ENCODE data around the gene CDCP1.

CDCP1 gene

GRCh38 chr3:45154641-45155147 is 8.5 kb upstream of the CDCP1 start:
- no peaks in the 10 kb centered on the region for H3K79me2 ChIP-seq (ENCODE audit: low read length)
- no peak overlapping the region for H2AFZ ChIP-seq (ENCODE audit: low read length)
- DNase-seq, result no peak
- no peaks in the 10 kb centered on the region for H4K20me1 ChIP-seq (ENCODE audit: insufficient read depth, low read length)
- H3K9ac ChIP-seq (ENCODE audit: low read length), result no peak overlapping the region
- no peaks in the 10 kb centered on the region for H3K9me2 ChIP-seq (replicated peaks; ENCODE audit: insufficient read depth, low read length)
- H3F3A ChIP-seq (ENCODE audit: insufficient read depth, low read length), result no peaks in the 10 kb centered on the region
- no peaks in the 10 kb centered on the region for H3K36me3 ChIP-seq (replicated peaks; ENCODE audit: insufficient read depth, low read length)
- no peak overlapping the region for H3K4me3 ChIP-seq (ENCODE audit: low read length)
- H3K27ac ChIP-seq (ENCODE audit: low read length), result no peak overlapping the region
- no peaks in the 10 kb centered on the region for H3K4me1 ChIP-seq (ENCODE audit: low read length)
- H3K27me3 ChIP-seq (replicated peaks; ENCODE audit: insufficient read depth, low read length), result no peaks in the 10 kb centered on the region
- H3K9me3 ChIP-seq (replicated peaks; ENCODE audit: insufficient read depth, low read length), result no peaks in the 10 kb centered on the region
- TF ChIP-seq EZH2phosphoT487 (IDR thresholded peaks at IDR 0.05; ENCODE audit: low read length), result no peak
- TF ChIP-seq, protein P1, sequence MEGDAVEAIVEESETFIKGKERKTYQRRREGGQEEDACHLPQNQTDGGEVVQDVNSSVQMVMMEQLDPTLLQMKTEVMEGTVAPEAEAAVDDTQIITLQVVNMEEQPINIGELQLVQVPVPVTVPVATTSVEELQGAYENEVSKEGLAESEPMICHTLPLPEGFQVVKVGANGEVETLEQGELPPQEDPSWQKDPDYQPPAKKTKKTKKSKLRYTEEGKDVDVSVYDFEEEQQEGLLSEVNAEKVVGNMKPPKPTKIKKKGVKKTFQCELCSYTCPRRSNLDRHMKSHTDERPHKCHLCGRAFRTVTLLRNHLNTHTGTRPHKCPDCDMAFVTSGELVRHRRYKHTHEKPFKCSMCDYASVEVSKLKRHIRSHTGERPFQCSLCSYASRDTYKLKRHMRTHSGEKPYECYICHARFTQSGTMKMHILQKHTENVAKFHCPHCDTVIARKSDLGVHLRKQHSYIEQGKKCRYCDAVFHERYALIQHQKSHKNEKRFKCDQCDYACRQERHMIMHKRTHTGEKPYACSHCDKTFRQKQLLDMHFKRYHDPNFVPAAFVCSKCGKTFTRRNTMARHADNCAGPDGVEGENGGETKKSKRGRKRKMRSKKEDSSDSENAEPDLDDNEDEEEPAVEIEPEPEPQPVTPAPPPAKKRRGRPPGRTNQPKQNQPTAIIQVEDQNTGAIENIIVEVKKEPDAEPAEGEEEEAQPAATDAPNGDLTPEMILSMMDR (IDR thresholded peaks at IDR 0.05; ENCODE audit: low read length), result no peak
- no peak for TF ChIP-seq EZH2 (optimal IDR thresholded peaks at IDR 0.05; ENCODE audit: low read depth, low read length)
- H3K4me2 ChIP-seq (ENCODE audit: low read depth, low read length), result no peak overlapping the region

GRCh38 chr3:45153658-45154437 is 7.7 kb upstream of the CDCP1 start:
- Histone ChIP-seq H3K27me3 (replicated peaks; ENCODE audit: insufficient read depth, low read length) (no peaks in the 10 kb centered on the region), H2AFZ (ENCODE audit: low read length) (no peak overlapping the region), H3K4me1 (ENCODE audit: low read length) (no peaks in the 10 kb centered on the region), H3F3A (ENCODE audit: insufficient read depth, low read length) (no peaks in the 10 kb centered on the region), H3K9me2 (replicated peaks; ENCODE audit: insufficient read depth, low read length) (no peaks in the 10 kb centered on the region), H4K20me1 (ENCODE audit: insufficient read depth, low read length) (no peaks in the 10 kb centered on the region), H3K9me3 (replicated peaks; ENCODE audit: insufficient read depth, low read length) (no peaks in the 10 kb centered on the region), H3K79me2 (ENCODE audit: low read length) (no peaks in the 10 kb centered on the region), H3K4me3 (ENCODE audit: low read length) (no peak overlapping the region), H3K27ac (ENCODE audit: low read length) (no peak overlapping the region), H3K36me3 (replicated peaks; ENCODE audit: insufficient read depth, low read length) (no peaks in the 10 kb centered on the region), H3K9ac (ENCODE audit: low read length) (no peak overlapping the region), H3K4me2 (ENCODE audit: low read depth, low read length) (no peak overlapping the region)
- TF ChIP-seq EZH2 (optimal IDR thresholded peaks at IDR 0.05; ENCODE audit: low read depth, low read length), result no peak
- TF ChIP-seq, protein P1 (IDR thresholded peaks at IDR 0.05; ENCODE audit: low read length), result no peak
- no peak for TF ChIP-seq EZH2phosphoT487 (IDR thresholded peaks at IDR 0.05; ENCODE audit: low read length)
- no peak for DNase-seq

DNA sequence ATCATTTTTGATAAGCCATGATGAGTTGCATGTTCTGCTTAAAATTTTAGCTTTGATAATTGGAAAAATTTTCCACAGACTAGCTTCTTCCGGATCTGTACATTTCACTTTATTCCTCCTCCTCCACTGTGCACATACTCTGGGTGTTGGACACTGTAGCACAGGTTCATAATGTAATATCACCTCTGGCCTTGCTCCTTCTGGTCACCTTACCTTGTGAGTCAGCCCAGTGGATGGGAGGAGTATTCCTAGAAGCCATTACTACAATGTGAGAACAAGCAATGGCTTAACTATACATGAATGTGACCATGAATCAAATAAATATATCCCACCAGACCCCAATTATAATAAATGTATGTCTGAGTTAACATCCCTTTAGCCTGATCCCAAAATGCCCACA is 6.1 kb upstream of the CDCP1 start:
- Histone ChIP-seq H3K79me2 (ENCODE audit: low read length) (no peaks in the 10 kb centered on the region), H3K9me2 (replicated peaks; ENCODE audit: insufficient read depth, low read length) (no peaks in the 10 kb centered on the region), H3K9me3 (replicated peaks; ENCODE audit: insufficient read depth, low read length) (no peaks in the 10 kb centered on the region), H4K20me1 (ENCODE audit: insufficient read depth, low read length) (no peaks in the 10 kb centered on the region), H3K4me3 (ENCODE audit: low read length) (no peak overlapping the region), H3K4me1 (ENCODE audit: low read length) (no peaks in the 10 kb centered on the region), H3F3A (ENCODE audit: insufficient read depth, low read length) (no peaks in the 10 kb centered on the region), H2AFZ (ENCODE audit: low read length) (no peak overlapping the region), H3K4me2 (ENCODE audit: low read depth, low read length) (no peak overlapping the region), H3K9ac (ENCODE audit: low read length) (no peak overlapping the region), H3K36me3 (replicated peaks; ENCODE audit: insufficient read depth, low read length) (no peaks in the 10 kb centered on the region), H3K27me3 (replicated peaks; ENCODE audit: insufficient read depth, low read length) (no peaks in the 10 kb centered on the region), H3K27ac (ENCODE audit: low read length) (no peak overlapping the region)
- DNase-seq, result no peak
- TF ChIP-seq EZH2phosphoT487 (IDR thresholded peaks at IDR 0.05; ENCODE audit: low read length) (no peak), EZH2 (optimal IDR thresholded peaks at IDR 0.05; ENCODE audit: low read depth, low read length) (no peak)
- TF ChIP-seq, protein P1 (IDR thresholded peaks at IDR 0.05; ENCODE audit: low read length), result no peak

Data from MM.1S (cell line).